Endothelial cell of umbilical vein (primary cell): ENCODE results near the gene TECPR2.

Experiments
- POLR2AphosphoS5 ChIP-seq: IDR thresholded peaks from 2 replicates; pipeline ENCODE4 v1.6.1; 2012; ENCODE audit warnings: low read depth, mild to moderate bottlenecking, control low read depth, low read length, moderate library complexity; ENCODE audit not compliant: insufficient read depth
- TF ChIP-seq, protein P1 (sequence below), 2 donors: IDR thresholded peaks; 1 replicate in 1 of 2; 2 replicates in 1 of 2; pipeline ENCODE4 v1.5.1; 2011; ENCODE audit warnings: low read length in 2 of 2, mild to moderate bottlenecking in 2 of 2, moderate library complexity in 2 of 2, control low read depth in 1 of 2, inconsistent platforms in 1 of 2, low read depth in 1 of 2; ENCODE audit not compliant: insufficient read depth in 1 of 2; ENCODE audit errors: extremely low read depth in 1 of 2

DNA sequence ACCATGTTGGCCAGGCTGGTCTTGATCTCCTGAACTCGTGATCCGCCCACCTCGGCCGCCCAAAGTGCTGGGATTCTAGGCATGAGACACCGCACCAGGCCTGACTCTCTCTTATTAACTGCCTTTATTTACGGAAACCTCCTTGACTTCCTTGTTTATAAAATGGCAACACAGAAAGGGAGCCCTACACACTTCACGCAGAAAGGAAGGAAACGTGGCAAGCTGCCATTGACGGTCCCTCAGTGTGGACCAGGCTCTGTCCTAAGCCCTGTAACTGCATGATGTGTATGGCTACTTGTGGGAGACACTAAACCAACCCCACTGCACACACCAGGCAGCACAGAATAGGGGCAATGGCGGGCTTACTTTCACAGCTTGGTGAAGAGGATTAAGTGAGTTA lies 11.7 kb upstream of the TECPR2 start:
- no peak for TF ChIP-seq POLR2AphosphoS5
- TF ChIP-seq, protein P1, sequence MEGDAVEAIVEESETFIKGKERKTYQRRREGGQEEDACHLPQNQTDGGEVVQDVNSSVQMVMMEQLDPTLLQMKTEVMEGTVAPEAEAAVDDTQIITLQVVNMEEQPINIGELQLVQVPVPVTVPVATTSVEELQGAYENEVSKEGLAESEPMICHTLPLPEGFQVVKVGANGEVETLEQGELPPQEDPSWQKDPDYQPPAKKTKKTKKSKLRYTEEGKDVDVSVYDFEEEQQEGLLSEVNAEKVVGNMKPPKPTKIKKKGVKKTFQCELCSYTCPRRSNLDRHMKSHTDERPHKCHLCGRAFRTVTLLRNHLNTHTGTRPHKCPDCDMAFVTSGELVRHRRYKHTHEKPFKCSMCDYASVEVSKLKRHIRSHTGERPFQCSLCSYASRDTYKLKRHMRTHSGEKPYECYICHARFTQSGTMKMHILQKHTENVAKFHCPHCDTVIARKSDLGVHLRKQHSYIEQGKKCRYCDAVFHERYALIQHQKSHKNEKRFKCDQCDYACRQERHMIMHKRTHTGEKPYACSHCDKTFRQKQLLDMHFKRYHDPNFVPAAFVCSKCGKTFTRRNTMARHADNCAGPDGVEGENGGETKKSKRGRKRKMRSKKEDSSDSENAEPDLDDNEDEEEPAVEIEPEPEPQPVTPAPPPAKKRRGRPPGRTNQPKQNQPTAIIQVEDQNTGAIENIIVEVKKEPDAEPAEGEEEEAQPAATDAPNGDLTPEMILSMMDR (IDR thresholded peaks at IDR 0.05; ENCODE audit: extremely low read depth in 1 of 2, insufficient read depth in 1 of 2, low read depth in 1 of 2, low read length in 2 of 2), result no peak
